Effector CD4-positive, alpha-beta T cell (primary cell): ENCODE measurements around the gene GSTO2.

Source experiments
- DNase-seq: peaks from one replicate; pipeline ENCODE4 v3.0.0-alpha.2; 2020

The GSTO2 gene

DNA sequence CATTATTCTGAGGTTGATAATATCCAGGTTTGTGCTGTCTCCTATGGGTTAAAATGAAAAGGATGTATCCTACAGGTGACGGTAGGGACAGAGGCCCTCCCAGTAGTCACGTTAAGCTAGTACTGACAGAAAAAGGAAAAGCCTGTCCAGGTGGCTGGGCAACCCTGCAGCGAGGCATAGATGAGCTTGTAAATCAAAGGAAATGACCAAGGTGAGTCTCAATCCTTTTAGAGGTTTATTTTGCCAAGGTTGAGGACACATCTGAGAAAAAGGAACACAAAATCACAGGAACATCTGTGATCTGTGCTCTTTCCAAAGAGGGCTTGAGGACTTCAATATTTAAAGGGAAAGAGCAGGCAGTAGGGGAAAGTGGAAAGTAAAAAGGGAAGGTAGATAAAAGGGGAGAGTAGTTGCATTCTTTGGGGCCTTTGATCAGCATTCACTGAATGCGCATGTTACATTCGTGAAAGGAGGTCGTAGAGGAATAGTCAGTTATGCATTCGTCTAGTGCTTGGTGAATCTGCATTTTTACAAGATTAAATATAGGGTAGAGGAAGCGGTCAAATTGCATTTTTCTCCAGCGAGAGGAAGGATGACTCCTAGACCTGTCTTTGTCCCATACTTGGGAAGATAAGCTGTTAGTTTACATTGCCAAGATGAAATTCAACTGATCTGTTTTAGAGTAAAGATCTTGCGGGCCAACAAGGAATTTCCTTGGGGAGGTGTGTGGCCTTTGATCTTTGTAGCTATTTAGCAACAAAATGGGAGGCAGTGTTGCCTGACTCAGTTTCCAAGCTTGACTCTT, 15.2 kb upstream of the GSTO2 start:
- DNase-seq, result no peak

DNA sequence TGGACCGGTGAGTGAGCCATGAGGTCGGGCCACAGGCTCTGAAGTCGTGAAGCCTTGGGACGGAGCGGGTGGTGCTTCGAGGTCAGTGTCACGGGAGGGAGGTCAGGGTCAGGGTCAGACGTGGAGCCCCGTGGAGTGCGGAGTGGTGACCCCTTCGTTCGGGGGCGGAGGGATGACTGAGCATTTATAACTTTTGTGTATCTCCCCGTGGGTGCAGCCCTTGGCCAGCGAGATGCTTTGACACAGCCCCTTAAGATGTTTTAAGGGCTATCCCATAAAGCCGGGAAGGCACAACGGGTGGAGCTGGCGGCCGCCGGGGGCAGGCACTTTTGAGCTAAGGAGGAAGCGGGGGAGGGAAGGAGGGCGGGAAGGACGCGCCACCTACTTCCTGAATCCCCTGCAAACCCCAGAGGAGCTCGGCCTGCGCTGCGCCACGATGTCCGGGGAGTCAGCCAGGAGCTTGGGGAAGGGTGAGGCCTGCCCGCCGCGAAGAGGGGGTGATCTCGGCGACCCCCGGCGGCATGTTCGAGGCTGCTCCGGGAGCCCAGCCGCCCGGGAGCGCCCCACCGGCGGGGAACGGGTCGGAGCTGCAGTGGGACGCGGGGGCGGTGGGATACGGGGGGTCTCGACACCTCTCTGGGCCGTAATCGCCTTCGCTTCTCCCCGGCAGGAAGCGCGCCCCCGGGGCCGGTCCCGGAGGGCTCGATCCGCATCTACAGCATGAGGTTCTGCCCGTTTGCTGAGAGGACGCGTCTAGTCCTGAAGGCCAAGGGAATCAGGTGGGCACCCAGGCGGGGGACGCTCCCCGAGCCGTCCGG, 14.3 kb upstream of the GSTO2 start, which contains the start of gene GSTO1:
TSS of gene GSTO1 (plus strand) at position 400 of the 818 bp plus-strand sequence. CDS start at position 437, 37 bp downstream.
- peak; percentile 39 for DNase-seq

DNA sequence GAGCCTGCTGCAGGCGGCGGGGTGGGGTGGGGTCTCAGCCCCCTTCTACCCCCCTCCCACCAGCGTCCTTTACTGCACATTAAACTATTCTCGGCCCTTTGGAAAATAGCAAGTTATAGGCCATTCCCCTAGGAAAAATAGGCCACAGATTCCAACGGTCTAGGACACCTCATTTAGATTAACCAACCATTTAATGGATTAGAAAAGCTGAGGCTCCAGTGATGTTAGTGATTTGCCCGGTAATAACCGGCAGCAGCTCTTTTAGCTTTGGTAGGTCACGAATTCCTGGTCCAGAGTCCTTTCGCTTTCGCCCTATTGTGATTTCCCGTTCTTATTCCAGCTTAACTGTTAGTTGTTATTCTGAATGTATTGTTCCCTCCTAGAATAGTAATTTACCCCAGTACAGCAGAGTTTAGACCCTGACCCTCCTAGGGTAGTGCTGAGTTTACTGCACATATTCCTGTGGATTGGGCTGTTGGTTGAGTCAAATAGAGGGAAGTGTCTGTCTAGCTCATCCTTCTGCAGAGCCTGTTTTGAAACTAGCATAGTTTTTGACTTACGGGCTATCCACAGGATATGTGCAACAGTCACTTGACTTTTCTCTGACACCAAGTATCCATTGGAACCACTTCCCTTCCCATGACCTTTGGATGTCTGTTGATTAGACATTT, 13.5 kb upstream of the GSTO2 start:
- DNase-seq, result no peak

DNA sequence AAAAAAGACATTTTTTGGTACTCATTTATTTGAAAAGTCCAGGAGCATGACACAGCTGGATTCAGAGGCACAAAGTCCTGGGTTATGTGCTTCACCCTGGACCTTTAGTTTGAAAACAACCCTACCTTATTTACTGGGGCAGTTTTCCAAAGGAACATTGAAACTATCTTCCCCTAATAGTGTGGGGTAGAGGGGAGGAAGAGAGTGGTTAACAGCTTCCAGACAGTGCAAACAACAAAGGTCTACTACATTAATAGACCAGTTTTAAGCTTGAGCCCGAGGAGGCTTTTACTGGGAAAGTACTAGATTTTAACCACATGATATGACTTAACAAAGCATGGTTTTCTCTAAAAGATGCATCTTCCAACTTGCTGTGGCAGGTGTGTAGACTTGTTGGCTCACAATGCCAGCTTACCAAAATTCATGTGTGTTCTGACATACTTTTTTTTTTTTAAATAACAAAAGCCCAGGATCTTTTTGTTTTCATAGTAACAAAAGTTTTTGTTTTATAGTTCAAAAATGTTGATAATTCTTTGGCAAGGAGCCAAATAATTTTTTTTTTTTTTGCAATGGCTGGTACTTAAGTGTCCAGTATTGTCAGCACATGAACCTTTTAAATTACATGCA, 12.5 kb upstream of the GSTO2 start:
- DNase-seq, result no peak

DNA sequence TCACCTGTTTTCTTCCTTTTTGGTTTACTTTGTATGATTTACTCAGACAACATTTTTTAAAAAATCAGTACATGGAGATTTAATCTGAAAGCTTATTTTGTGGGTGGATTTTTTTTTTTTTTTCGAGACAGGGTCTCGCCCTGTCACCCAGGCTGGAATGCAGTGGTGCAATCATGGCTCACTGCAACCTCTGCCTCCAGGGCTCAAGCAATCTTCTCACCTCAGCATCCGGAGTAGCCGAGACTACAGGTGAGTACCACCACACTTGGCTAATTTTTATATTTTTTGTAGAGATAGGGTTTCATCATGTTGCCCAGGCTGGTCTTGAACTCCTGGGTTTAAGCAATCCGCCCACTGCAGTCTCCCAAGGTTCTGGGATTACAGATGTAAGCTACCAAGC, 11.7 kb upstream of the GSTO2 start:
- no peak for DNase-seq

DNA sequence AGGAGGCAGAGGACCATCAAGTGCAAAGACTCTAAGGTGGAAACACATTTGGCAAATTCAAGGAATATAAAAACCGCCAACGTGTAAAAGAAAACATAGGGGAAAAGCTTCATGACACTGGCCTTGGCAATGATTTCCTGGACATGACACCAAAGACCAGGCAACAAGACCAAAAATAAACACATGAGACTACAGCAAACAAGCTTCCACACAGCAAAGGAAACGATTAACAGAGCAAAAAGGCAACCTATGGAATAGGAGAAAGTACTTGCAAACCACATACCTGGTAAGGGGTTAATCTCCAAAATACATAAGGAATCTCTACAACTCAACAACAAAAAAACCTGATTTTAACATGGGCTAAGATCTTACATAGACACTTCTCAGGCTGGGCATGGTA, 10.8 kb upstream of the GSTO2 start:
- DNase-seq, result no peak

DNA sequence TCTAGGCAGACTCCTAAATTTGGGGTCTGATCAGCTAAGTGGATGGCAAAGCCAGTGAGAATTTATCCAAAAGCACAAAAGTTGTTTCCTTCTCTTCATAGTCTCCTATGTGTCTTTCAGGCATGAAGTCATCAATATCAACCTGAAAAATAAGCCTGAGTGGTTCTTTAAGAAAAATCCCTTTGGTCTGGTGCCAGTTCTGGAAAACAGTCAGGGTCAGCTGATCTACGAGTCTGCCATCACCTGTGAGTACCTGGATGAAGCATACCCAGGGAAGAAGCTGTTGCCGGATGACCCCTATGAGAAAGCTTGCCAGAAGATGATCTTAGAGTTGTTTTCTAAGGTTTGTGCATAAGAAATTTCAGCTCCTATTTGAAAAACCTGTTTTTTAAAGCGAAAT, 9.5 kb upstream of the GSTO2 start:
- DNase-seq, result no peak

DNA sequence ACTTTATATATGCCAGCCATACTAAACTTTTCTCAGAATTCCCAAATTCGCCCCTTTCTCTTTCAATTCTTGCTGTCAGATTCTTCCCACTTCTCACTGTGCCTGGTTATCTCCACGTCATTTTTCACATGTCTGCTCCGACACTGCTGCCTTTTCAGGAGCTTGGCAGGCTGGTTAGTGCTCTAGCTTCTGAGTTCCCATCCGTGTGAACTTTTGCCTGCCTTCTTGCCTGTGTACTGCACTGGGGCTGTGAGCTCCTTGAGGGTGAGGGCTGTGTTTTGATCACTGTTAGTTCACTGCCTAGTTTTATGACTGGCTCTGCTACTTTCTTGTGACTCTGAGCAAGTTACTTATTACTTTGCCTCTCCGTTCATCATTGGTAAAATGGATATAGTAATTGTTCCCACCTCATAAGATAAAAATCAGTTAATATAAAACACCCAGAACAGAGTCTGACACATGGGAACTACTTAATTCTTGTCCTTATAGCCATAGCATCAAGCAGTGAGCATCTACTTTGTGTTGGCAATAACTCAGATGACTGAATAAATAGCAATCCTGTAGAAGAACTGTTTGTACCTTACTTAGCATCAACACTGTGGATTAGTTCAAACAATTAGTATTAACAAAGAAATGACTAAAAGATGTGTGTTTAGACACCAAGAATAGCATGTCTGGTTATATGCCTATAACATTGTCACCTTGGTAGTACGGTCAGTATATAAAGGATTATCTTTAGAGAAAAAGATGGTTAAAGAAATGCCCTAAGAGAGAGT, 8.8 kb upstream of the GSTO2 start:
- DNase-seq, result no peak

DNA sequence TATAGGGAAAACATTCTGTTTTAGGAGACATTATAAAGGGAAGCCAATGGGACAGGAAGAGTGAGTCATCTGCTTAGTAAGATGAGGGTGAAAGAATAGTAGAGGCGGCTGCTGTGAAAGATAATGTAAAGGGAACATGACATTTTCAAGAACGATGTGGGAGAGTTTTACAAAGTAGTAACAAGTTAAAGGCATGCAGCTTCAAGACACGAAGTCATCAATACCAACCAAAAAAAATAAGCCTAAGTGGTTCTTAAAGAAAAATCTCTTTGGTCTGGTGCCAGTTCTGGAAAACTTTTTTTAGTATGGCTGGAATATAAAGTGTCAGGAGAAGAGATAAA, 8.2 kb upstream of the GSTO2 start:
- no peak for DNase-seq

DNA sequence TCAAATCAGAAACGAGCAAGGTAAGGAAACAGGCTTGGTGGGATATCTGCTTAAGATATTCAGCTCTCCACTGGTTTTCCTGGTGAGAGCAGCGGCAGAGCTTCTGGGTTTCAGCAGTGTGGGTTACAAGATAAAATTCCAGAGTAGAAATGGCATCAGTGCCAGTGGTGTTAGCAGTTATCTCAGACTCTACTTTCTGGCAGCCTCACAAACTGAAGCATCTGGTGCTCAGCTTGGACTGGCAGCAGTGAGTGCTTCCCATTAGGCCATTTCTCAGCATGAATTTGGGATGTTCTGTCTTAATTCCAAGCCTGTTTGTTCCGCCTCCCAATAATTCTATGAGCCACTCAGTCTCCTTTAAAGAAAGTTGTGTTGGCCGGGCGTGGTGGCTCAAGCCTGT, 6.9 kb upstream of the GSTO2 start:
- DNase-seq, result no peak

DNA sequence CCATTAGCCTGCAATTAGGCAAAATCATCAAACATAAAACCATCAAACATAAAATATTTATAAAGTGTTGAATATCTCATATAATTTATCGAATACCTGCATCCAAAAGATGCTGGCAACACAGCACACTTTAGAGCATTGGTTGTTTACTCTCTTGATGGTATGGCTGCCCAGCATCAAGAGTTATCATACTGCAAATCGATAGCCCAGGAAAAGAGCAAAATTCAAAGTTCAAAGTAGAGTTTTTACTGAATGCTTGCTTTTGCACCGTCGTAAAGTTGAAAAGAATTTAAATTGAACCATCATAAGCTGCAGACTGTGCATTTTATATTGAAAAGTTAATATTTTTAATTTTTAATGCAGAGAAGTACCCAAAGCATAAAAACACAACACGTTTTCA, 4.2 kb upstream of the GSTO2 start:
- no peak for DNase-seq

DNA sequence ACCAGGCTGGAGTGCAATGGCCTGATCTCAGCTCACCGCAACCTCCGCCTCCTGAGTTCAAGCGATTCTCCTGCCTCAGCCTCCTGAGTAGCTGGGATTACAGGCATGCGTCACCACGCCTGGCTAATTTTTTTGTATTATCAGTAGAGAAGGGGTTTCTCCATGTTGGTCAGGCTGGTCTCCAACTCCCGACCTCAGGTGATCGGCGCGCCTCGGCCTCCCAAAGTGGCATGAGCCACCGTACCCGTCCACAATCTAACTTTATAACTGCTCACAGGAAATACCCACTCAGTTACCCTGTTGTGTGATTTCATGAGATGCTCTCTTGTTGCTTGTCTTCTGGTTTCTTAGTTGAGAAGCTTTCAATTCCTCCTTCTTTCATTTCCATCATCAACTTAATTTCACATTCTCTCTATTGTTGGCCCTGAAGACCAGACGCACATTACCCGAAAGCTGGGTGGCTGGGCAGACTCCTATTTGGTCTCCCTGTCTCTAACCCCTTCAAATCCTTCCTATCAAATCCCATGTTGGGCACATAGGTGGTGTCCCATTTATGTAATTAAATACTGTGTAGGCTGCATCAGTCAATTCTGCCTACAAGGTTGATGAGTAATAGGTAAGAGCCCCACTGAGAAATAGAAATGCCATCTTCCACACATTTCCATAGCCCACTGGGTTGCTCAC, 1.1 kb upstream of the GSTO2 start:
- DNase-seq, result no peak

DNA sequence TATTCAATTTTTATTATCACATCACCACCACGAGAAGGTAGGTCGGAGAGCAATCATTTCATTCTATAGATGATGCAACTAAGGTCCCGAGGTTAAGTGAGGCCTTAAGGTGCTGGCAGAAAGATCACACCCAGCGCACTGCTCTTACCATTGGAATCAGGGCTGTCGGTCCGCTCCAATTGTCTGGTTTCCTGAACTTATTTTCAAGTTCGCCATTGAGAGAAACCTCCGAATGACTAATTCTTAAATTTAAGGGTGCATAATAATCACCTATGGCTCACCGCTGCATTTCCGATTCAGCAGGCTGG, 625 bp upstream of the GSTO2 start:
- no peak for DNase-seq

DNA sequence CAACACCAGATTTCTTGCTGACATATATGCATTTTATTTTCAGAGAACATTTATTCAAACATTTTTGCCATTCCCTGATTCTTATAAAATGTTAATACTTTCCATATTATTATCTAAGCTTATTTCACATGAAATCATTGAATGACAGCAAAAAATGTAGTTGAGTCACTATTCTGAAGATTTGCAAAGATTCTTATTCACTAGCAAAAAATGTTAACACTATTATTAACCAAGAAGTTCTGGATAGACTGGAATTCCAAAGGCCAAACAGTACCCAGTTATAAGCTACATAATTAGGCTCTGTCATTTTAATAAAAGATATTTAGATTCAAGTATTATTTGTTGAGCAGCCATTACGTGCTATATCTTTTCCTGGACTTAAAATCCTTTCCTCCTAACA, 4.3 kb downstream of the GSTO2 start:
- no peak for DNase-seq

DNA sequence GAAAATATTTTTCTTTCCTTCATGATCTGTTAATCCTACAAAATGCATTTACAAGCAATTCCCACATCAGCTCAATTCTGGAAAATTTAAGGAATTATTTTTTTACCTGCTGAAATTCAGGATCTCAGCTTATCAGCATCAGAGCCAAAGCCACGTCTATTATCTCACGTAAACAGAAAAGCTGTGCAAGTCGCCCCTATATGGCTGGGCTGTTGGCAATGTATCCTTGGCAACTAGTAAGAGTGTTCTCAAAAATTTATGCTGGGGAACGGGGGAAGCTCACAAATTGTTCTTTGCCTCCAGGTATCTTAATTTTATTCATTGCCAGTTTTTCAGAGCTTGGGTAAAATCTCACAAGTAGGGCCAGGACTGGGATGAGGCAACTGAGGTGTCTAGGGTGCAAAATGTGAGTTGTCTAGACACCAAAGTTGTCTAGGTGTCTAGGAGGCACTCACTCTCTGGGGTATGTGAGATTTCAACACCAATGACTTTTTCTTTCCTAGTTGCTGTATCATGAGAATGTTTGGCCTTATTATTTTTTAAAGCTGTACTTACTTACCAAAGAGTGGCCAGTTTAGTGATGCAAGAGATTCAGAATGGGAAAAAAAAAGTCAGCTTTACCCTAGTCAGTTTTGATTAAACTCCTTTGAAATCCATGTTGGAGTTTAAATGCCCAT, 5.1 kb downstream of the GSTO2 start:
- DNase-seq, result no peak

DNA sequence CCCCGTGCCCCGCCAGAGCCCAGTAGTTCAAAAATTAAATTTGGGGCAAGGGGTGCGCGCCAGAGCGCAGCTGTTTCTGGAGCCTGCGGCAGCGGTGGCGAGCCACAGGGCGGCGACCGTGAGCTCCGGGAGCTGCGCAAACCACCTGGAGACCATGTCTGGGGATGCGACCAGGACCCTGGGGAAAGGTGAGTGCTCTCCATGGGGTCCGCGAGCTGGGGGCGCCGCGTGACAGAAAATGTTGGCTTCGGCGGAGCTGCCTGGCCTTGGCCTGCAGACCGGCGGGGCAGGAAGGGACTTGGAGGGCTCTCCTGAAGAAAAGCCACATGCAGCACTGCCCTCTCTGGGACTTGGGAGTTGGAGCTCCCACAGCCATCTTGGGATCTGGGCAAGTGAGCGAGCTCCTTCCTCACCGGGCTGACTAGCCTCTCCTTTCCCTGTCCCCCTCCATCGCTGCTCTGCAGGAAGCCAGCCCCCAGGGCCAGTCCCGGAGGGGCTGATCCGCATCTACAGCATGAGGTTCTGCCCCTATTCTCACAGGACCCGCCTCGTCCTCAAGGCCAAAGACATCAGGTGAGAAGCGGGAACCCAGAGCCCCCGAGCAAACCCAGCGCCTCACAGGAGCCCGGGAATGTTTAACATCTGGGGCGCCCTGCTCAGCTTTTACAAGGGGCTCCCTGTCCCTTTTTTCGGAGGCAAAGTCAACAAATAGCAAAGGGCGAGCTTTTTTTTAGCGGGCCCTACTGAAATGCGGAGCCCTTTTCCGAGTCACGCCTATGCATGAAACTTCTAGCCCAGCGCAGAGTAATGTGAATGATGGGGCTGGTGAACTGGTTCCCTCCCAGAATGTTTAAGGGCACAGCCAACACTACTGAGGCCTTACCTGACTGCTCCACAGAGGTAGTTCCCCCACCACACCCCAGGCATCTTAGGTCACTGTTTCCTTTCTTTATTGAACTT, 6.1 kb downstream of the GSTO2 start:
- peak; percentile 18 for DNase-seq

DNA sequence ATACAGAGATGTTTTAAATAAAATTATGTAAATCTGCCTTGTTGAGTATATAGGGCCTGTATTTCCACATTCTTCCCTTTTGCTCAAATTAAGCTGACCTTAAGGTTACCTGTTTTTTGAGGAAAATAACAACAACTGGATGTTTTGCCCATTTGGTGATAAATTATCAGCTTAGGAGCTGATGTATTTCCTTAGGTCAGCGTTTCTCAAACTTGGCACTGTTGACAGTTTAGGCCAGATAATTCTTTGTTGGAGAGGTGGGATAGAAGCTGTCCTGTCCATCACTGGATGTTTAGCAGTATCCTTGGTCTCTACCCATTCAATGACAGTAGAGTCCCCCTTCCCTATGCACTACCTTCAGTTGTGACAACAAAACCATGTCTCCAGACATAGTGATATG, 7.2 kb downstream of the GSTO2 start:
- no peak for DNase-seq

DNA sequence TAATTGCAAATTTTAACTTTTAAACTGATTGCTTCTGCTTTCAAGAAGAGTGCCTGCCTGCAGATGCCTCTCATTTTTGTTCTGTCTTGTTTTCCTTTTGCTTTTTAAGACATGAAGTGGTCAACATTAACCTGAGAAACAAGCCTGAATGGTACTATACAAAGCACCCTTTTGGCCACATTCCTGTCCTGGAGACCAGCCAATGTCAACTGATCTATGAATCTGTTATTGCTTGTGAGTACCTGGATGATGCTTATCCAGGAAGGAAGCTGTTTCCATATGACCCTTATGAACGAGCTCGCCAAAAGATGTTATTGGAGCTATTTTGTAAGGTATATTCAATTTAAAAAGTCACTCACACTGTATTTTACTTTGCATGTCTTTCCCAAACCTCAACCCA, 8.8 kb downstream of the GSTO2 start:
- DNase-seq, result no peak

DNA sequence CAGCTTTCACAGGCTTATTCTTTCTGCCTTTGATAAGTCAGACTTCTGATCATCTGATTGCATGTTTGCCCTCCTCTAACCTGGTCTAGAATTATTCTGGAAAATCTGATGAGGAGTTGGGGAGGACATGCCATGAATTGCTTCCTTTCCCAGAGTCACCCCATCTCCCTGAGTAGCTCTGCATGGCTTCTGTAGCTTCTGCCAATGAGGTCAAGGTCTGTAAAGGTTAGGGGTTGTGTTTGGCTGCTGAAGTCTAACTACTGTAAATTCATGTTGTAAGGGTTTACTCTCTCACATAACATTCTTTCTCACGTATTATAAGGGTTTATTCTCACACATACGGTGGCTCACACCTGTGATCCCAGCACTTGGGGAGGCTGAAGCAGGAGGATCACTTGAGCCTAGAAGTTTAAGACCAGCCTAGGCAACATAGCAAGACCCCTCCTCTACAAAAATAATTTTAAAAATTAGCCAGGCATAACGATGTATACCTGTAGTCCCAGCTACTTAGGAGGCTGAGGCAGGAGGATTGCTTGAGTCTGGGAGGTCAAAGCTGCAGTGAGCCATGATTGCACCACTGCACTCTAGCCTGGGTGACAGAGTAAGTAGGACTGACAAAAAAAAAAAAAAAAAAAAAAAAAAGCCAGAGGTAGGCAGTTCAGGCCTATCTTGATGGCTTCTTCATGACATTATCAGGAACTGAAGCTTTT, 10.7 kb downstream of the GSTO2 start:
- DNase-seq, result no peak

DNA sequence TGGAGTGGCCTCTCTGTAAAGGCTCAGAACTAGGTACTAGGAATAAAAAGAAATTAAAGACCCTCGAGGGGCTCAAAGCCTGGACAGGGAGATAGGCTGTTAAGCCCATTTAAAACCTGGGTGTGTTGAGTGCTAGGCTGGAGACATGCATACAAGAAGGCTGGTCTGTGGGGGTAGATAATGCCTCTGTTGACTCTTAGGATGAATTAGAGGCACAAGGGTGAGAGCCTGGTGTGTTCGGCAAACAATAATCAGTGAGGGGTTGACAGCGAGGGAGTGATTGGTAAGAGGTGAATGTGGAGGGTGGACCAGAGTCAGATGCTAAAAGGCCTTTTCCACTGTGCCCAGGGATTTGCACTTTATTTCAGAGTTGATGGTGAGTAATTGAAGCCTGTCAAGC, 12.7 kb downstream of the GSTO2 start:
- no peak for DNase-seq
